Liver (tissue), 9 donors: ENCODE measurements around the gene OASL. TPM values are rescaled to one million over a fixed set of nuclear protein-coding genes. Genes with fewer than 3 reads are reported as not detected.

ENCODE experiments used
- DNase-seq: peaks from one replicate; pipeline ENCODE4 v3.0.0-alpha.2; 2017; ENCODE audit warnings: low spot score
- H3K27ac ChIP-seq, 2 donors: one replicate each; pipeline ENCODE4 v1.7.0; 2013; ENCODE audit warnings: inconsistent platforms in 2 of 2, low read length in 2 of 2, control low read depth in 1 of 2, low read depth in 1 of 2, mild to moderate bottlenecking in 1 of 2
- H3K27me3 ChIP-seq, 4 donors: one replicate each; pipeline versions ENCODE4 v1.6.1 to v1.7.0; 2013; ENCODE audit warnings: low read length in 3 of 4, inconsistent platforms in 1 of 4, mild to moderate bottlenecking in 1 of 4, moderate library complexity in 1 of 4; ENCODE audit not compliant: control insufficient read depth in 4 of 4, insufficient read depth in 4 of 4
- H3K36me3 ChIP-seq, 4 donors: one replicate each; pipeline versions ENCODE4 v1.6.1 to v1.7.0; 2013; ENCODE audit warnings: low read length in 3 of 4, mild to moderate bottlenecking in 3 of 4, low read depth in 1 of 4, moderate library complexity in 1 of 4; ENCODE audit not compliant: control insufficient read depth in 4 of 4, insufficient read depth in 3 of 4
- H3K4me1 ChIP-seq, 4 donors: one replicate each; pipeline versions ENCODE4 v1.6.1 to v1.7.0; 2013; ENCODE audit warnings: low read length in 3 of 4, mild to moderate bottlenecking in 3 of 4, moderate library complexity in 1 of 4; ENCODE audit not compliant: control insufficient read depth in 4 of 4, insufficient read depth in 4 of 4
- H3K4me3 ChIP-seq, 3 donors: one replicate each; pipeline versions ENCODE4 v1.6.1 to v1.7.0; 2013; ENCODE audit warnings: low read length in 3 of 3, control low read depth in 1 of 3, low read depth in 1 of 3, mild to moderate bottlenecking in 1 of 3
- H3K9ac ChIP-seq, 2 donors: one replicate each; pipeline ENCODE4 v1.7.0; 2013; ENCODE audit warnings: low read length in 2 of 2, mild to moderate bottlenecking in 2 of 2, moderate library complexity in 2 of 2, control low read depth in 1 of 2, low read depth in 1 of 2
- H3K9me3 ChIP-seq, 4 donors: one replicate each; pipeline versions ENCODE4 v1.6.1 to v1.7.0; 2013; ENCODE audit warnings: low read length in 3 of 4; ENCODE audit not compliant: control insufficient read depth in 4 of 4
- FOXA1 ChIP-seq: IDR thresholded peaks from 2 replicates; pipeline ENCODE4 v1.6.1; 2016; ENCODE audit warnings: antibody characterized with exemption
- FOXA2 ChIP-seq: IDR thresholded peaks from 2 replicates; pipeline ENCODE4 v1.6.1; 2016; ENCODE audit warnings: antibody characterized with exemption
- GABPA ChIP-seq, 2 donors: IDR thresholded peaks in 1 of 2; conservative IDR thresholded peaks in 1 of 2; 2 replicates each; pipeline ENCODE4 v1.6.1; 2016; ENCODE audit warnings: antibody characterized with exemption in 2 of 2, mild to moderate bottlenecking in 1 of 2, moderate library complexity in 1 of 2
- HNF4A ChIP-seq, 2 donors: conservative IDR thresholded peaks; 2 replicates each; pipeline ENCODE4 v1.6.1; 2016; ENCODE audit warnings: antibody characterized with exemption in 2 of 2, mild to moderate bottlenecking in 2 of 2
- HNF4G ChIP-seq: IDR thresholded peaks from 2 replicates; pipeline ENCODE4 v1.6.1; 2016; ENCODE audit warnings: antibody characterized with exemption
- JUND ChIP-seq, 2 donors: IDR thresholded peaks; 2 replicates each; pipeline ENCODE4 v1.6.1; 2016; ENCODE audit warnings: antibody characterized with exemption in 2 of 2
- MAX ChIP-seq: IDR thresholded peaks from 2 replicates; pipeline ENCODE4 v1.6.1; 2016; ENCODE audit warnings: antibody characterized with exemption
- NR2F2 ChIP-seq: IDR thresholded peaks from 2 replicates; pipeline ENCODE4 v1.6.1; 2016; ENCODE audit warnings: antibody characterized with exemption
- RAD21 ChIP-seq, 2 donors: IDR thresholded peaks; 2 replicates each; pipeline ENCODE4 v1.6.1; 2016; ENCODE audit warnings: antibody characterized with exemption in 2 of 2, mild to moderate bottlenecking in 2 of 2
- RXRA ChIP-seq, 2 donors: IDR thresholded peaks; 2 replicates each; pipeline ENCODE4 v1.6.1; 2017 to 2018; ENCODE audit warnings: antibody characterized with exemption in 2 of 2, mild to moderate bottlenecking in 1 of 2
- TAF1 ChIP-seq: conservative IDR thresholded peaks from 2 replicates; pipeline ENCODE4 v1.6.1; 2016; ENCODE audit warnings: antibody characterized with exemption, mild to moderate bottlenecking
- YY1 ChIP-seq: IDR thresholded peaks from 2 replicates; pipeline ENCODE4 v1.6.1; 2016; ENCODE audit warnings: antibody characterized with exemption, mild to moderate bottlenecking
- WGBS: extraction: QIAGEN DNeasy Blood & Tissue Kit; methylation state at CpG from one replicate; pipeline ENCODE4 v1.1.7; 2013; 5-methylcytosine and 5-hydroxymethylcytosine counted together
- polyA plus RNA-seq, 2 donors: library from polyadenylated mRNA; stranded (reverse) in 1 of 2; unstranded in 1 of 2; fragments of 200-250 nt in 1 of 2; fragments of >200 nt in 1 of 2; fragmentation: Nextera tagmentation in 1 of 2; extraction: Ambion mirVana in 1 of 2; gene quantifications; one replicate each; pipeline versions ENCODE4 v1.2.1 to v1.2.3, GENCODE V29; 2013 to 2015
- total RNA-seq, 2 donors: library from RNA; depleted of rRNA; stranded (reverse); fragments of >200 nt; gene quantifications; one replicate each; pipeline ENCODE4 v1.2.3, GENCODE V29; 2014
- TF ChIP-seq, protein P1 (sequence below): IDR thresholded peaks from 2 replicates; pipeline ENCODE4 v1.6.1; 2016; ENCODE audit warnings: antibody characterized with exemption
- TF ChIP-seq, protein P2 (sequence below): IDR thresholded peaks from 2 replicates; pipeline ENCODE4 v1.6.1; 2016; ENCODE audit warnings: antibody characterized with exemption
- TF ChIP-seq, protein P3 (sequence below): fragments of 150-350 bp; IDR thresholded peaks from 2 replicates; pipeline ENCODE4 v1.5.1; 2017; ENCODE audit warnings: improper control_type of control experiment, low read depth, low read length; ENCODE audit not compliant: missing input control
- donor health status: healthy.
- donor health status: healthy.
- donor health status: healthy.
- donor health status: healthy.
- donor health status: healthy.

OASL gene
- total and polyA plus RNA-seq, 4 donors, result 0.89 to 4.5 (median 3.1) TPM

- Histone ChIP-seq H3K27ac (no peak overlapping the region), H3K9ac (no peak overlapping the region), H3K4me1 (peaks cover 0 to 6% (median 2%) of the 10 kb centered on the region in 4 donors), H3K36me3 (peaks cover 2 to 29% (median 15%) of the 10 kb centered on the region in 4 donors), H3K27me3 (no peaks in the 10 kb centered on the region), H3K9me3 (no peaks in the 10 kb centered on the region), H3K4me3 (no peak overlapping the region)
- DNase-seq, result no peak
- TF ChIP-seq NR2F2 (no peak), TAF1 (no peak), YY1 (no peak), MAX (no peak), FOXA1 (no peak), JUND (IDR thresholded peaks at IDR 0.05) (no peak), RAD21 (IDR thresholded peaks at IDR 0.05) (peak; percentile 64 to 86), HNF4A (conservative IDR thresholded peaks at IDR 0.05) (peak in 1 of 2 donors; percentile 38), RXRA (IDR thresholded peaks at IDR 0.05) (peak in 1 of 2 donors; percentile 33), FOXA2 (no peak)
- TF ChIP-seq, protein P1, sequence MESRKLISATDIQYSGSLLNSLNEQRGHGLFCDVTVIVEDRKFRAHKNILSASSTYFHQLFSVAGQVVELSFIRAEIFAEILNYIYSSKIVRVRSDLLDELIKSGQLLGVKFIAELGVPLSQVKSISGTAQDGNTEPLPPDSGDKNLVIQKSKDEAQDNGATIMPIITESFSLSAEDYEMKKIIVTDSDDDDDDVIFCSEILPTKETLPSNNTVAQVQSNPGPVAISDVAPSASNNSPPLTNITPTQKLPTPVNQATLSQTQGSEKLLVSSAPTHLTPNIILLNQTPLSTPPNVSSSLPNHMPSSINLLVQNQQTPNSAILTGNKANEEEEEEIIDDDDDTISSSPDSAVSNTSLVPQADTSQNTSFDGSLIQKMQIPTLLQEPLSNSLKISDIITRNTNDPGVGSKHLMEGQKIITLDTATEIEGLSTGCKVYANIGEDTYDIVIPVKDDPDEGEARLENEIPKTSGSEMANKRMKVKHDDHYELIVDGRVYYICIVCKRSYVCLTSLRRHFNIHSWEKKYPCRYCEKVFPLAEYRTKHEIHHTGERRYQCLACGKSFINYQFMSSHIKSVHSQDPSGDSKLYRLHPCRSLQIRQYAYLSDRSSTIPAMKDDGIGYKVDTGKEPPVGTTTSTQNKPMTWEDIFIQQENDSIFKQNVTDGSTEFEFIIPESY, result no peak
- TF ChIP-seq, protein P2, sequence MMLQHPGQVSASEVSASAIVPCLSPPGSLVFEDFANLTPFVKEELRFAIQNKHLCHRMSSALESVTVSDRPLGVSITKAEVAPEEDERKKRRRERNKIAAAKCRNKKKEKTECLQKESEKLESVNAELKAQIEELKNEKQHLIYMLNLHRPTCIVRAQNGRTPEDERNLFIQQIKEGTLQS, result no peak
- TF ChIP-seq, protein P3, sequence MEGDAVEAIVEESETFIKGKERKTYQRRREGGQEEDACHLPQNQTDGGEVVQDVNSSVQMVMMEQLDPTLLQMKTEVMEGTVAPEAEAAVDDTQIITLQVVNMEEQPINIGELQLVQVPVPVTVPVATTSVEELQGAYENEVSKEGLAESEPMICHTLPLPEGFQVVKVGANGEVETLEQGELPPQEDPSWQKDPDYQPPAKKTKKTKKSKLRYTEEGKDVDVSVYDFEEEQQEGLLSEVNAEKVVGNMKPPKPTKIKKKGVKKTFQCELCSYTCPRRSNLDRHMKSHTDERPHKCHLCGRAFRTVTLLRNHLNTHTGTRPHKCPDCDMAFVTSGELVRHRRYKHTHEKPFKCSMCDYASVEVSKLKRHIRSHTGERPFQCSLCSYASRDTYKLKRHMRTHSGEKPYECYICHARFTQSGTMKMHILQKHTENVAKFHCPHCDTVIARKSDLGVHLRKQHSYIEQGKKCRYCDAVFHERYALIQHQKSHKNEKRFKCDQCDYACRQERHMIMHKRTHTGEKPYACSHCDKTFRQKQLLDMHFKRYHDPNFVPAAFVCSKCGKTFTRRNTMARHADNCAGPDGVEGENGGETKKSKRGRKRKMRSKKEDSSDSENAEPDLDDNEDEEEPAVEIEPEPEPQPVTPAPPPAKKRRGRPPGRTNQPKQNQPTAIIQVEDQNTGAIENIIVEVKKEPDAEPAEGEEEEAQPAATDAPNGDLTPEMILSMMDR, result peak; percentile 62
- WGBS, result 65% methylated on average over 9 of the region's 9 CpGs
These were observed 33.7 kb downstream of the OASL start for GRCh38 chr12:121005346-121005815.

DNA sequence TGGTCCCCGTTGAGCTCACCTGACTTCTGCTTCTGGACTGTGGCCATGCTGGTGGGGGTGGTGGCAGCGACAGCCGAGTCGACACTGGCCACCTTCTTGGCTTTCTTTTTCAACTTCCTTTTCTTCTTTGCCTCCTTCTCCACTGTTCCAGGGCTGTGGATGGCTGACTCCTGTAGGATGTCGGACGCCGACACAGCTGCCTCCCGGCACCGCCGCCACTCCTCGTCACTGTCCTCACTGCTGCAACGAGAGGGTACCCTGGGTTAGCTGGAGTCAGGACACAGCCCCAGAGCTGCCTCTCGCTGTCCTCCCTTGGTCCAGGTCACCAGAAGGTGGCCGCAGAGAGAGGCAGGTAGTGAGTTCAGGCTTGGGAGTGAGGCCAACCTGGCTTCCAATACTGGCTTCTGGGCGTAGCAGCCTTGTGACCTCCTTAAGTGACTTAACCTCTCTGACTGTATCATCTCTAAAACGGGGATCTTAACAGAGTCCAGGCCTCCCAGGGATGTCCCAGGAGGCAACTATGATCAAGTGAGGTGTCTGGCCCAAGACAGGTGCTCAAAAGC, 34.7 kb downstream of the OASL start:
- peaks cover 2 to 29% (median 14%) of the 10 kb centered on the region in 4 donors for H3K36me3 ChIP-seq
- H3K4me1 ChIP-seq, result peaks cover 1 to 9% (median 7%) of the 10 kb centered on the region in 4 donors
- TF ChIP-seq HNF4G, result no peak
- TF ChIP-seq NR2F2, result no peak
- TF ChIP-seq HNF4A (conservative IDR thresholded peaks at IDR 0.05), result no peak
- TF ChIP-seq JUND (IDR thresholded peaks at IDR 0.05), result no peak
- TF ChIP-seq FOXA1, result no peak
- TF ChIP-seq RXRA (IDR thresholded peaks at IDR 0.05), result no peak
- TF ChIP-seq FOXA2, result no peak
- TF ChIP-seq RAD21 (IDR thresholded peaks at IDR 0.05), result no peak
- no peak for TF ChIP-seq GABPA (IDR thresholded peaks at IDR 0.05 in 1 of 2, conservative IDR thresholded peaks at IDR 0.05 in 1 of 2)
- H3K4me3 ChIP-seq, result no peak overlapping the region
- 73% methylated on average over 16 of the region's 16 CpGs for WGBS
- no peak overlapping the region for H3K9ac ChIP-seq
- DNase-seq, result no peak
- no peaks in the 10 kb centered on the region for H3K9me3 ChIP-seq
- H3K27me3 ChIP-seq, result no peaks in the 10 kb centered on the region
- H3K27ac ChIP-seq, result no peak overlapping the region
